ENCODE measurements around the gene MYL6B. TPM values are rescaled to one million over a fixed set of nuclear protein-coding genes. Genes with fewer than 3 reads are reported as not detected.

MYL6B gene
- total RNA-seq, 1 experiment from 2014 or later = 66.5 TPM

DNA sequence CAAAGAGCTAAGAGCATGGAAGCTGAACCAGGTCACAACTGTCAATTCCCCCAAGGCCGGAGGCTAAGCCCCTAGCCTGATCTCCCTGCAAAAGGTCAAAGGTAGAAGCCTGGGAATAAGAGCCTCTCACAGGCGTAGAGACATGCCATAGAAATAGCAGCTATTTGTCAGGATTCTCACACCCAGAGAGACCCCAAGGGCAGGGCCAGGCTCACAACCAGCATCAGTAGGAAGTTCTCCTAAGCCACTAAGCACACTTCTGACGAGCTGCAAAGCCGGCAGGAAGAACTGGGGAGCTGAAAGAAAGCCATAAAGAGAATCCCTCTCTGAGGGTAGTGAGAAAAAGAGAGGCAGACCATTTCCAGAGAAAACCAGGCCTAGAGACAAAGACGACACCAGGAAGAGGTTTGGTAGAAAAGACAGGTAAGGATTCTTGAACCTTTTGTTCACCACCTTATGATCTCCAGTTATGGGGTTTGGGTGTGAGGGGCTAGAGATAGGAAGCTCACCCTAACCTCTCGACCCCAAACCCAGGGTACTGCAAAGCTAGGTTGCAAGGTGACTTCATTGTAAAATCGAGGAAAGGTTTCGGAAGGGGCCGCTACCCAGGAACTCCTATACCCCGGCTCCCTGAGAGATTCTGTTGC lies 35.9 kb downstream of the MYL6B start:
- ChIA-PET CTCF (interaction anchor here (0.5 to 2.0 kb wide), 4 partner anchors 34 to 254 kb away, joined by 3 to 41 read pairs (median 6); partner anchors contain the start of gene RNF41), POLR2A (interaction anchor here (0.5 to 0.7 kb wide), 3 partner anchors 65 to 510 kb away, joined by 3 to 7 read pairs (median 4); no protein-coding TSS in a partner anchor)
- TF ChIP-seq POLR2AphosphoS5 (IDR thresholded peaks at IDR 0.05; ENCODE audit: low read depth, low read length) (no peak), TCF7L2 (IDR thresholded peaks at IDR 0.05; ENCODE audit: low read depth, low read length) (no peak)
- TF ChIP-seq, protein P1, sequence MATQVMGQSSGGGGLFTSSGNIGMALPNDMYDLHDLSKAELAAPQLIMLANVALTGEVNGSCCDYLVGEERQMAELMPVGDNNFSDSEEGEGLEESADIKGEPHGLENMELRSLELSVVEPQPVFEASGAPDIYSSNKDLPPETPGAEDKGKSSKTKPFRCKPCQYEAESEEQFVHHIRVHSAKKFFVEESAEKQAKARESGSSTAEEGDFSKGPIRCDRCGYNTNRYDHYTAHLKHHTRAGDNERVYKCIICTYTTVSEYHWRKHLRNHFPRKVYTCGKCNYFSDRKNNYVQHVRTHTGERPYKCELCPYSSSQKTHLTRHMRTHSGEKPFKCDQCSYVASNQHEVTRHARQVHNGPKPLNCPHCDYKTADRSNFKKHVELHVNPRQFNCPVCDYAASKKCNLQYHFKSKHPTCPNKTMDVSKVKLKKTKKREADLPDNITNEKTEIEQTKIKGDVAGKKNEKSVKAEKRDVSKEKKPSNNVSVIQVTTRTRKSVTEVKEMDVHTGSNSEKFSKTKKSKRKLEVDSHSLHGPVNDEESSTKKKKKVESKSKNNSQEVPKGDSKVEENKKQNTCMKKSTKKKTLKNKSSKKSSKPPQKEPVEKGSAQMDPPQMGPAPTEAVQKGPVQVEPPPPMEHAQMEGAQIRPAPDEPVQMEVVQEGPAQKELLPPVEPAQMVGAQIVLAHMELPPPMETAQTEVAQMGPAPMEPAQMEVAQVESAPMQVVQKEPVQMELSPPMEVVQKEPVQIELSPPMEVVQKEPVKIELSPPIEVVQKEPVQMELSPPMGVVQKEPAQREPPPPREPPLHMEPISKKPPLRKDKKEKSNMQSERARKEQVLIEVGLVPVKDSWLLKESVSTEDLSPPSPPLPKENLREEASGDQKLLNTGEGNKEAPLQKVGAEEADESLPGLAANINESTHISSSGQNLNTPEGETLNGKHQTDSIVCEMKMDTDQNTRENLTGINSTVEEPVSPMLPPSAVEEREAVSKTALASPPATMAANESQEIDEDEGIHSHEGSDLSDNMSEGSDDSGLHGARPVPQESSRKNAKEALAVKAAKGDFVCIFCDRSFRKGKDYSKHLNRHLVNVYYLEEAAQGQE (IDR thresholded peaks at IDR 0.05; ENCODE audit: insufficient read depth in 1 of 2, low read depth in 2 of 2, low read length in 1 of 2) = no peak
- TF ChIP-seq, protein P2, sequence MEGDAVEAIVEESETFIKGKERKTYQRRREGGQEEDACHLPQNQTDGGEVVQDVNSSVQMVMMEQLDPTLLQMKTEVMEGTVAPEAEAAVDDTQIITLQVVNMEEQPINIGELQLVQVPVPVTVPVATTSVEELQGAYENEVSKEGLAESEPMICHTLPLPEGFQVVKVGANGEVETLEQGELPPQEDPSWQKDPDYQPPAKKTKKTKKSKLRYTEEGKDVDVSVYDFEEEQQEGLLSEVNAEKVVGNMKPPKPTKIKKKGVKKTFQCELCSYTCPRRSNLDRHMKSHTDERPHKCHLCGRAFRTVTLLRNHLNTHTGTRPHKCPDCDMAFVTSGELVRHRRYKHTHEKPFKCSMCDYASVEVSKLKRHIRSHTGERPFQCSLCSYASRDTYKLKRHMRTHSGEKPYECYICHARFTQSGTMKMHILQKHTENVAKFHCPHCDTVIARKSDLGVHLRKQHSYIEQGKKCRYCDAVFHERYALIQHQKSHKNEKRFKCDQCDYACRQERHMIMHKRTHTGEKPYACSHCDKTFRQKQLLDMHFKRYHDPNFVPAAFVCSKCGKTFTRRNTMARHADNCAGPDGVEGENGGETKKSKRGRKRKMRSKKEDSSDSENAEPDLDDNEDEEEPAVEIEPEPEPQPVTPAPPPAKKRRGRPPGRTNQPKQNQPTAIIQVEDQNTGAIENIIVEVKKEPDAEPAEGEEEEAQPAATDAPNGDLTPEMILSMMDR (IDR thresholded peaks at IDR 0.05) = no peak
- peak overlapping the region; percentile 88 for H3K27ac ChIP-seq (ENCODE audit: low read length)
- in situ Hi-C loops (cut with HindIII; ENCODE audit: low pct_unique_long_range_greater_than_20kb, low sequenced_read_pairs) = no loop called here
- BruUV-seq (replicated peaks) = no TSS peak
- no peaks in the 10 kb centered on the region for H3K27me3 ChIP-seq (ENCODE audit: control insufficient read depth, insufficient read depth, low read length)
- peaks cover 12% of the 10 kb centered on the region for H3K4me1 ChIP-seq (ENCODE audit: control insufficient read depth, insufficient read depth, low read length)
- H3K4me3 ChIP-seq (ENCODE audit: low read depth in 2 of 2, low read length in 2 of 2) = peak overlapping the region; percentile 77 to 94
- H3K36me3 ChIP-seq (ENCODE audit: control insufficient read depth, insufficient read depth, low read length) = peaks cover 25% of the 10 kb centered on the region
- H3K9me3 ChIP-seq (ENCODE audit: control insufficient read depth, insufficient read depth, low read depth, low read length) = no peaks in the 10 kb centered on the region
- DNase-seq (ENCODE audit: low read depth, low spot score) (no peak), ATAC-seq (no peak)
- intact Hi-C loops (cut with micrococcal nuclease; ENCODE audit: unreplicated experiment) = no loop called here

DNA sequence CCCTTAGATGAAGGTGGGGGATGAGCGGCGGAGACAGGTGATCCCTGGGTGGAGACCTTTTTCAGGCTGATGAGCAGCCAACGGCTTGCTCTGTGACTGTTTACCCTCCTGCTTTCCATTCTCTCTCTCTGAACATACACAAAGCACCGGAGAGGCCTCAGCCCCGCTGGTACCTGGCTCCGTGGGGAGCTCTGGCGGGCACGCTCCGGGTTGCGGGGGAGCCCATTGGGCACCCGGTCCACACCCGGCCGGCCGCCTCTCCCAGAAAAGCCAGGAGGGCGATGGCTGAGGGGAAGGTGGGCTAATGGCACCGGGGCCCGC lies 36.4 kb downstream of the MYL6B start:
- H3K27ac ChIP-seq (ENCODE audit: low read length) = peak overlapping the region; percentile 88
- in situ Hi-C loops (cut with HindIII; ENCODE audit: low pct_unique_long_range_greater_than_20kb, low sequenced_read_pairs) = no loop called here

More for the DNA sequence above, 36.4 kb downstream of the MYL6B start:
- peak overlapping the region; percentile 77 to 94 for H3K4me3 ChIP-seq (ENCODE audit: low read depth in 2 of 2, low read length in 2 of 2)
- DNase-seq (ENCODE audit: low read depth, low spot score) = no peak
- intact Hi-C loops (cut with micrococcal nuclease; ENCODE audit: unreplicated experiment) = loop anchor here (1.0 kb wide), 1 partner anchor 69 kb away; no protein-coding TSS in a partner anchor
- H3K27me3 ChIP-seq (ENCODE audit: control insufficient read depth, insufficient read depth, low read length) = no peaks in the 10 kb centered on the region
- H3K9me3 ChIP-seq (ENCODE audit: control insufficient read depth, insufficient read depth, low read depth, low read length) = no peaks in the 10 kb centered on the region
- ATAC-seq = 0 out of 2 replicates have a peak, but pooled peaks have one; percentile 0
- TF ChIP-seq POLR2AphosphoS5 (IDR thresholded peaks at IDR 0.05; ENCODE audit: low read depth, low read length) (no peak), SIN3A (IDR thresholded peaks at IDR 0.05; ENCODE audit: borderline replicate concordance, insufficient read depth, low read depth, low read length) (no peak), TCF7L2 (IDR thresholded peaks at IDR 0.05; ENCODE audit: low read depth, low read length) (no peak)
- TF ChIP-seq, protein P2 (IDR thresholded peaks at IDR 0.05) = no peak
- TF ChIP-seq, protein P1 (IDR thresholded peaks at IDR 0.05; ENCODE audit: insufficient read depth in 1 of 2, low read depth in 2 of 2, low read length in 1 of 2) = no peak
- peaks cover 21% of the 10 kb centered on the region for H3K36me3 ChIP-seq (ENCODE audit: control insufficient read depth, insufficient read depth, low read length)
- peaks cover 12% of the 10 kb centered on the region for H3K4me1 ChIP-seq (ENCODE audit: control insufficient read depth, insufficient read depth, low read length)
- CTCF ChIA-PET = interaction anchor here (0.5 to 2.0 kb wide), 7 partner anchors 19 to 253 kb away, joined by 4 to 41 read pairs (median 5); partner anchors contain the start of genes RNF41 and ZC3H10
- no TSS peak for BruUV-seq (replicated peaks)
- POLR2A ChIA-PET = interaction anchor here (0.6 to 0.7 kb wide), 2 partner anchors 61 to 85 kb away, joined by 3 to 4 read pairs; partner anchors contain the start of gene ESYT1

Measured in Panc1 (cell line).